ENCODE measurements around the gene CDH12. TPM values are rescaled to one million over a fixed set of nuclear protein-coding genes. Genes with fewer than 3 reads are reported as not detected.

CDH12 gene
- total RNA-seq, 1 donor from 2014 or later: 0.38 TPM

GRCh38 chr5:22673131-22673530 lies 180.0 kb downstream of the CDH12 start:
- no peak for DNase-seq
- Histone ChIP-seq H3K36me3 (no peaks in the 10 kb centered on the region), H3K4me1 (no peaks in the 10 kb centered on the region), H3K27ac (no peak overlapping the region), H3K27me3 (ENCODE audit: low read depth) (no peaks in the 10 kb centered on the region), H3K4me3 (no peak overlapping the region), H3K9me3 (no peaks in the 10 kb centered on the region)
- no peak for ATAC-seq
- intact Hi-C loops (cut with DNase I): no loop called here
- TF ChIP-seq, protein P1, sequence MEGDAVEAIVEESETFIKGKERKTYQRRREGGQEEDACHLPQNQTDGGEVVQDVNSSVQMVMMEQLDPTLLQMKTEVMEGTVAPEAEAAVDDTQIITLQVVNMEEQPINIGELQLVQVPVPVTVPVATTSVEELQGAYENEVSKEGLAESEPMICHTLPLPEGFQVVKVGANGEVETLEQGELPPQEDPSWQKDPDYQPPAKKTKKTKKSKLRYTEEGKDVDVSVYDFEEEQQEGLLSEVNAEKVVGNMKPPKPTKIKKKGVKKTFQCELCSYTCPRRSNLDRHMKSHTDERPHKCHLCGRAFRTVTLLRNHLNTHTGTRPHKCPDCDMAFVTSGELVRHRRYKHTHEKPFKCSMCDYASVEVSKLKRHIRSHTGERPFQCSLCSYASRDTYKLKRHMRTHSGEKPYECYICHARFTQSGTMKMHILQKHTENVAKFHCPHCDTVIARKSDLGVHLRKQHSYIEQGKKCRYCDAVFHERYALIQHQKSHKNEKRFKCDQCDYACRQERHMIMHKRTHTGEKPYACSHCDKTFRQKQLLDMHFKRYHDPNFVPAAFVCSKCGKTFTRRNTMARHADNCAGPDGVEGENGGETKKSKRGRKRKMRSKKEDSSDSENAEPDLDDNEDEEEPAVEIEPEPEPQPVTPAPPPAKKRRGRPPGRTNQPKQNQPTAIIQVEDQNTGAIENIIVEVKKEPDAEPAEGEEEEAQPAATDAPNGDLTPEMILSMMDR (IDR thresholded peaks at IDR 0.05): no peak

GRCh38 chr5:22669345-22669744 lies 183.8 kb downstream of the CDH12 start:
- no peaks in the 10 kb centered on the region for H3K9me3 ChIP-seq
- ATAC-seq (no peak), DNase-seq (no peak)
- no peaks in the 10 kb centered on the region for H3K4me1 ChIP-seq
- no peaks in the 10 kb centered on the region for H3K36me3 ChIP-seq
- H3K27me3 ChIP-seq (ENCODE audit: low read depth): no peaks in the 10 kb centered on the region
- intact Hi-C loops (cut with DNase I): no loop called here
- no peak overlapping the region for H3K4me3 ChIP-seq
- H3K27ac ChIP-seq: no peak overlapping the region
- TF ChIP-seq, protein P1 (IDR thresholded peaks at IDR 0.05): no peak

DNA sequence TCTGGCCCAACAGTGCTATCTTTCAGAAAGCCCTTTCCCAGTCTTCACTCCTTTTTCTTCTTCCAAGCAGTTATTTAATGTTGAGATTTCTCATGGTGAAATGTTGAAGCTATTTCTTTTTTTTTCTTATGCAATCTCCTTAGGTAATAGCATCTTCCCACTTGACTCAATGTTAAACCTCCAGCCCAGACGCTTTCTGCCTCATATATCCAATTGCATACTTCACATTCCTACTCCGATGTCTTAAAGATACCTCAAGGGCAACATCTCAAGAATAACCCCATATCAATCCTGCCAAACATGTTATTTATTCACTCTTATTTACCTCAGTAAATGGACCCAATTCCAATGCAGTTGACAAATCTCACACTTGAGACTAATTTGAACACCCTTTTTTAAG lies 187.3 kb downstream of the CDH12 start:
- DNase-seq: no peak
- H3K4me3 ChIP-seq: no peak overlapping the region
- H3K27ac ChIP-seq: no peak overlapping the region
- ATAC-seq: no peak
- no peaks in the 10 kb centered on the region for H3K27me3 ChIP-seq (ENCODE audit: low read depth)
- TF ChIP-seq, protein P1 (IDR thresholded peaks at IDR 0.05): no peak
- intact Hi-C loops (cut with DNase I): no loop called here
- no peaks in the 10 kb centered on the region for H3K9me3 ChIP-seq
- H3K4me1 ChIP-seq: no peaks in the 10 kb centered on the region
- H3K36me3 ChIP-seq: no peaks in the 10 kb centered on the region

GRCh38 chr5:22663134-22663533 lies 190.0 kb downstream of the CDH12 start:
- ATAC-seq (no peak), DNase-seq (no peak)
- intact Hi-C loops (cut with DNase I): no loop called here
- no peak overlapping the region for H3K4me3 ChIP-seq
- H3K9me3 ChIP-seq: no peaks in the 10 kb centered on the region
- no peaks in the 10 kb centered on the region for H3K27me3 ChIP-seq (ENCODE audit: low read depth)
- TF ChIP-seq, protein P1 (IDR thresholded peaks at IDR 0.05): no peak
- H3K27ac ChIP-seq: no peak overlapping the region
- no peaks in the 10 kb centered on the region for H3K4me1 ChIP-seq
- H3K36me3 ChIP-seq: no peaks in the 10 kb centered on the region

DNA sequence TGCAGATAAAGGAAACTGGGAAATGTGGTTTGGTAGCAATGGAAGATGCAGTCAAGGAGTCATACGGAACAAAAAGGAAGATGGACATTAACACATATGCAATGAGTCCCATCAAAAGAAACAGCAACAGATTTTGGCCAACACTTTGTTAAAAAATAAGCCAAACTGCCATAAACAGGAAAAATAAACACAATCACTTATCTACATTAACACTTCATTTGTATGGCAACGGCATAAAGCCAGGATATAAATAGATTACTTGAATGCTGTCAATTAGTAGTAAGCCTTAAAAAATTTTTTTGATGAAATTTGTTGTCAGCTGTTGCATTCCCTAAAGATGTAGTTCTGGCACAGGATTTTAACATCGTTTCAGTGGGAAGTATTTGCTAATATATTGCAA lies 190.8 kb downstream of the CDH12 start:
- no peaks in the 10 kb centered on the region for H3K4me1 ChIP-seq
- no peaks in the 10 kb centered on the region for H3K27me3 ChIP-seq (ENCODE audit: low read depth)
- H3K9me3 ChIP-seq: no peaks in the 10 kb centered on the region
- H3K27ac ChIP-seq: no peak overlapping the region
- intact Hi-C loops (cut with DNase I): no loop called here
- ATAC-seq: no peak
- H3K4me3 ChIP-seq: no peak overlapping the region
- no peaks in the 10 kb centered on the region for H3K36me3 ChIP-seq
- TF ChIP-seq, protein P1 (IDR thresholded peaks at IDR 0.05): no peak
- DNase-seq: no peak

- Histone ChIP-seq H3K4me1 (no peaks in the 10 kb centered on the region), H3K27me3 (ENCODE audit: low read depth) (no peaks in the 10 kb centered on the region), H3K36me3 (no peaks in the 10 kb centered on the region), H3K9me3 (no peaks in the 10 kb centered on the region), H3K4me3 (no peak overlapping the region), H3K27ac (no peak overlapping the region)
- ATAC-seq (no peak), DNase-seq (no peak)
- intact Hi-C loops (cut with DNase I): no loop called here
- TF ChIP-seq, protein P1 (IDR thresholded peaks at IDR 0.05): no peak
Measured at GRCh38 chr5:22651355-22651754, 201.8 kb downstream of the CDH12 start.
